ENCODE measurements around the gene MYO15A. TPM values are rescaled to one million over a fixed set of nuclear protein-coding genes. Genes with fewer than 3 reads are reported as not detected.

The MYO15A gene
- total RNA-seq, 2 experiments from 2014 or later = 0.23 to 0.35 TPM

- CTCF ChIA-PET = interaction anchor here (0.9 to 2.6 kb wide), 5 partner anchors 11 to 35 kb away, joined by 3 to 13 read pairs (median 3); no protein-coding TSS in a partner anchor
These were observed 79.5 kb downstream of the MYO15A start for GRCh38 chr17:18187821-18188761.

GRCh38 chr17:18190628-18191235, 82.2 kb downstream of the MYO15A start:
- Mint-ChIP-seq H3K4me3 (no peak overlapping the region), H3K9me3 (no peaks in the 10 kb centered on the region), H3K27me3 (no peaks in the 10 kb centered on the region), H3K27ac (no peak overlapping the region), H3K36me3 (ENCODE audit: low read depth) (peaks cover 63% of the 10 kb centered on the region), H3K4me1 (peaks cover 61% of the 10 kb centered on the region)
- POLR2A ChIA-PET = interaction anchor here (0.6 kb wide), 2 partner anchors 12 to 586 kb away, joined by 4 to 6 read pairs; no protein-coding TSS in a partner anchor
- no peak for DNase-seq
- CTCF ChIA-PET = interaction anchor here (0.6 to 1.4 kb wide), 3 partner anchors 8 to 21 kb away, joined by 3 to 4 read pairs (median 3); no protein-coding TSS in a partner anchor

More at GRCh38 chr17:18187821-18188761, 79.5 kb downstream of the MYO15A start:
- H3K27me3 Mint-ChIP-seq = no peaks in the 10 kb centered on the region
- peak overlapping the region; percentile 37 for H3K27ac Mint-ChIP-seq
- no peaks in the 10 kb centered on the region for H3K9me3 Mint-ChIP-seq
- H3K4me3 Mint-ChIP-seq = peak overlapping the region; percentile 96
- DNase-seq = no peak
- peaks cover 57% of the 10 kb centered on the region for H3K36me3 Mint-ChIP-seq (ENCODE audit: low read depth)
- POLR2A ChIA-PET = no interaction called here
- peaks cover 62% of the 10 kb centered on the region for H3K4me1 Mint-ChIP-seq

- peaks cover 58% of the 10 kb centered on the region for H3K36me3 Mint-ChIP-seq (ENCODE audit: low read depth)
- ChIA-PET CTCF (interaction anchor here (1.0 to 3.0 kb wide), 3 partner anchors 8 to 9 kb away, joined by 3 to 10 read pairs (median 3); partner anchors contain the start of gene ALKBH5), POLR2A (no interaction called here)
- H3K27ac Mint-ChIP-seq = no peak overlapping the region
- no peaks in the 10 kb centered on the region for H3K27me3 Mint-ChIP-seq
- peaks cover 55% of the 10 kb centered on the region for H3K4me1 Mint-ChIP-seq
- no peak for DNase-seq
- no peak overlapping the region for H3K4me3 Mint-ChIP-seq
- H3K9me3 Mint-ChIP-seq = no peaks in the 10 kb centered on the region
These were observed 82.7 kb downstream of the MYO15A start for GRCh38 chr17:18191236-18191667.

GRCh38 chr17:18191967-18192366, 83.4 kb downstream of the MYO15A start:
- POLR2A ChIA-PET = no interaction called here
- CTCF ChIA-PET = interaction anchor here (1.0 to 3.0 kb wide), 3 partner anchors 8 to 11 kb away, joined by 3 to 10 read pairs (median 3); partner anchors contain the start of gene ALKBH5
- Mint-ChIP-seq H3K27me3 (no peaks in the 10 kb centered on the region), H3K36me3 (ENCODE audit: low read depth) (peaks cover 54% of the 10 kb centered on the region), H3K27ac (peak overlapping the region; percentile 41), H3K4me1 (peaks cover 48% of the 10 kb centered on the region), H3K4me3 (no peak overlapping the region), H3K9me3 (no peaks in the 10 kb centered on the region)
- DNase-seq = no peak

- POLR2A ChIA-PET = no interaction called here
- peaks cover 45% of the 10 kb centered on the region for H3K36me3 Mint-ChIP-seq (ENCODE audit: low read depth)
These were observed 85.8 kb downstream of the MYO15A start for GRCh38 chr17:18194394-18194793.

GRCh38 chr17:18194804-18195203, 86.2 kb downstream of the MYO15A start:
- DNase-seq = no peak
- H3K9me3 Mint-ChIP-seq = no peaks in the 10 kb centered on the region
- POLR2A ChIA-PET = no interaction called here
- no peaks in the 10 kb centered on the region for H3K27me3 Mint-ChIP-seq
- CTCF ChIA-PET = no interaction called here
- peaks cover 41% of the 10 kb centered on the region for H3K36me3 Mint-ChIP-seq (ENCODE audit: low read depth)
- H3K4me1 Mint-ChIP-seq = peaks cover 28% of the 10 kb centered on the region
- H3K27ac Mint-ChIP-seq = no peak overlapping the region
- no peak overlapping the region for H3K4me3 Mint-ChIP-seq

More at GRCh38 chr17:18194394-18194793, 85.8 kb downstream of the MYO15A start:
- H3K4me3 Mint-ChIP-seq = no peak overlapping the region
- no peak overlapping the region for H3K27ac Mint-ChIP-seq
- CTCF ChIA-PET = interaction anchor here (1.1 to 3.0 kb wide), 3 partner anchors 9 to 37 kb away, joined by 3 to 10 read pairs (median 4); partner anchors contain the start of gene ALKBH5
- H3K27me3 Mint-ChIP-seq = no peaks in the 10 kb centered on the region
- no peaks in the 10 kb centered on the region for H3K9me3 Mint-ChIP-seq
- no peak for DNase-seq
- H3K4me1 Mint-ChIP-seq = peaks cover 33% of the 10 kb centered on the region

- no peaks in the 10 kb centered on the region for H3K9me3 Mint-ChIP-seq
- H3K27me3 Mint-ChIP-seq = no peaks in the 10 kb centered on the region
- H3K27ac Mint-ChIP-seq = no peak overlapping the region
- no peak for DNase-seq
- ChIA-PET POLR2A (no interaction called here), CTCF (no interaction called here)
- peaks cover 39% of the 10 kb centered on the region for H3K36me3 Mint-ChIP-seq (ENCODE audit: low read depth)
- no peak overlapping the region for H3K4me3 Mint-ChIP-seq
- peaks cover 26% of the 10 kb centered on the region for H3K4me1 Mint-ChIP-seq
These were observed 86.7 kb downstream of the MYO15A start for GRCh38 chr17:18195246-18195645.

GRCh38 chr17:18197535-18198194, 89.1 kb downstream of the MYO15A start:
- POLR2A ChIA-PET = no interaction called here
- peaks cover 33% of the 10 kb centered on the region for H3K36me3 Mint-ChIP-seq (ENCODE audit: low read depth)
- no peak overlapping the region for H3K27ac Mint-ChIP-seq
- H3K4me3 Mint-ChIP-seq = no peak overlapping the region
- CTCF ChIA-PET = interaction anchor here (0.8 to 2.7 kb wide), 6 partner anchors 9 to 23 kb away, joined by 3 to 10 read pairs (median 4); partner anchors contain the start of gene ALKBH5
- H3K9me3 Mint-ChIP-seq = no peaks in the 10 kb centered on the region
- peaks cover 13% of the 10 kb centered on the region for H3K4me1 Mint-ChIP-seq
- no peaks in the 10 kb centered on the region for H3K27me3 Mint-ChIP-seq
- no peak for DNase-seq

- H3K9me3 Mint-ChIP-seq = no peaks in the 10 kb centered on the region
- POLR2A ChIA-PET = no interaction called here
- no peak overlapping the region for H3K27ac Mint-ChIP-seq
- no peak for DNase-seq
- CTCF ChIA-PET = interaction anchor here (0.6 to 4.0 kb wide), 6 partner anchors 8 to 334 kb away, joined by 3 to 10 read pairs (median 6); partner anchors contain the start of gene ALKBH5
- peaks cover 31% of the 10 kb centered on the region for H3K36me3 Mint-ChIP-seq (ENCODE audit: low read depth)
- H3K4me3 Mint-ChIP-seq = no peak overlapping the region
- peaks cover 13% of the 10 kb centered on the region for H3K4me1 Mint-ChIP-seq
- no peaks in the 10 kb centered on the region for H3K27me3 Mint-ChIP-seq
These were observed 90.0 kb downstream of the MYO15A start for GRCh38 chr17:18198530-18198929.

- ChIA-PET CTCF (interaction anchor here (1.4 to 4.0 kb wide), 4 partner anchors 12 to 18 kb away, joined by 4 to 13 read pairs (median 7); no protein-coding TSS in a partner anchor), POLR2A (no interaction called here)
- Mint-ChIP-seq H3K36me3 (ENCODE audit: low read depth) (peaks cover 24% of the 10 kb centered on the region), H3K4me1 (peaks cover 7% of the 10 kb centered on the region), H3K9me3 (no peaks in the 10 kb centered on the region), H3K27ac (no peak overlapping the region), H3K4me3 (no peak overlapping the region), H3K27me3 (no peaks in the 10 kb centered on the region)
- DNase-seq = no peak
These were observed 92.6 kb downstream of the MYO15A start for GRCh38 chr17:18201108-18201507.

GRCh38 chr17:18203308-18203707, 94.8 kb downstream of the MYO15A start:
- Mint-ChIP-seq H3K4me3 (no peak overlapping the region), H3K27me3 (no peaks in the 10 kb centered on the region), H3K4me1 (peaks cover 6% of the 10 kb centered on the region), H3K9me3 (no peaks in the 10 kb centered on the region), H3K27ac (no peak overlapping the region), H3K36me3 (ENCODE audit: low read depth) (peaks cover 18% of the 10 kb centered on the region)
- DNase-seq = no peak
- POLR2A ChIA-PET = no interaction called here
- CTCF ChIA-PET = interaction anchor here (1.1 kb wide), 2 partner anchors 10 to 11 kb away, joined by 3 to 4 read pairs; no protein-coding TSS in a partner anchor

GRCh38 chr17:18205861-18206260, 97.3 kb downstream of the MYO15A start:
- Mint-ChIP-seq H3K4me1 (peaks cover under 1% of the 10 kb centered on the region), H3K27ac (no peak overlapping the region), H3K27me3 (no peaks in the 10 kb centered on the region), H3K4me3 (no peak overlapping the region), H3K36me3 (ENCODE audit: low read depth) (peaks cover 28% of the 10 kb centered on the region), H3K9me3 (no peaks in the 10 kb centered on the region)
- DNase-seq = no peak
- ChIA-PET CTCF (interaction anchor here (1.0 kb wide), 1 partner anchor 13 kb away, joined by 3 read pairs; no protein-coding TSS in a partner anchor), POLR2A (no interaction called here)

Measured in activated CD4-positive, alpha-beta T cell treated with anti-CD3 and anti-CD28 coated beads, Interleukin-2, amount 10 ng/mL, durations not matched to agents 7 days and 5 days (primary cell).